Measurements from ENCODE around the gene TTC23L. TPM values are rescaled to one million over a fixed set of nuclear protein-coding genes. Genes with fewer than 3 reads are reported as not detected.

TTC23L gene, protein sequence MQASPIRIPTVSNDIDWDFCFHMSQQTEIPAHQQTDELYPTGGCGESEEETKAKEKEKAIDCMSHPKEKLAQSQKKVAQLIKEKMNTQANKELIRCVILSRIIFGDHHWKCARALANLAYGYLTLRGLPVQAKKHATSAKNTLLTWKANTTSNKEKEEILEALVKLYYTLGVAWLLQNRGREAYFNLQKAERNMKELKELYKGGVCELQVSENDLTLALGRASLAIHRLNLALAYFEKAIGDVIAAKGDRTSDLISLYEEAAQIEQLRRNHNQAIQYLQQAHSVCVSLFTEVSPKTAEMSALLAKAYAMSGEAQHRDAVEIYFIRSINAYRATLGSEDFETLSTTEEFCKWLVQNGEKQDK
- polyA plus RNA-seq (2011; rRNA removed) = 0.25 and 0.59 TPM in 2 replicates
- 0.08 and 0.26 TPM in 2 replicates for polyA plus RNA-seq (2012; cell fraction: cytosol; rRNA removed)
- 0.06 and 0.12 TPM in 2 replicates for polyA plus RNA-seq (2012; cell fraction: nucleus; rRNA removed)
- polyA plus RNA-seq (2017; fragmentation: RNase III; extraction: RNeasy Plus Mini Kit Qiagen cat#74134 plus additional on column Dnase treatment) = 0.17 TPM in 3 replicates
- polyA minus RNA-seq (2011; rRNA and poly(A)+ RNA removed) = 0.50 and 0.63 TPM in 2 replicates

DNA sequence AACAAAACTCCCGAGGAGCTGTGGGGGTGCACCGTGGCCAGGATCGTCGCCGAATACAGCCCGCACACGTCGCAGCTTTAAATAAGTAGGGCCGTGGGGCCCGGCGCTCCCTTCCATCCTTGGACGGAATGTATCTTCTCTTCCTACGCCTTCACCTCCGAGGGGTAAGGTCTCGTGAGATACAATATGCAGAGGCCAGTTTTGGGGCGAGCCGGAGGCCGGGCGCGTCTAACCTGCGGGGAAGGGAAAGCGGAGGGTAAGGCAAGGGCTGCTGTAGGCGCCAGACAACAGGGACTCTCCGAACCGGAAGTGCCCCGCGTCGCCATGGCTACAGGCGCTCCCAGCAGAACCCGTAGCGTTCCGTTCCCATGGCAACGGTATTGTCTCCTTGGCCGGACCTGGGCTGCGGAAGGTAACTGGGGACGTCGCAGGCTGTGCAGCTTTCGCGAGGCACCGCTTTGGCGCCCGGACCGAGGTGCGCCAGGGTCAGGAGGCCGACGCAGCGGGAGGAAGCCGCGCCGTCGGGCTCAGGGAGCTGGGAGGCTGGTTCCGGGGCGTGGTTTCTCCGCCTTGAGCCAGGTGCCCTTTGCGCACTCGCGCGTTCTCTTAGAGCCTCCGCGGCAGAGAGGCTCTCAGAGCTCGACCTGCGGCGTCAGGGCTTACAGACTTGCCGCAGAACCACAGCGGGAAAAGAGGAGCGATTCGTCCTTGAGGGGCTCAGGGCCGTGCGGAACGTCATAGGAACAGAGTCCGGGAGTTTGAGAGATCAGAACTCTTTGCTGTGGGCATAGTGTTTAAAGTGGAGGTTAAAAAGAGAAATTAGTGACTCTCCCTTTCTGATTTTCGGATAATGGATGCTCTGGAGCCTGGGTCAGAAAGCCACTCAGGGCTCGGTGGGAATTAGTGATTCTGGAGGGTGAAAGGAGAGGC is at the start of gene TTC23L:
TSS of gene TTC23L (plus strand) at position 380 of the 930 bp plus-strand sequence. CDS start 1,508 bp downstream, outside the sequence.
- Histone ChIP-seq H3K4me1 (no peaks in the 10 kb centered on the region), H3K27ac (peak within 1 kb of the TSS; percentile 79 to 90), H3K4me2 (peak within 1 kb of the TSS; percentile 84), H3K4me3 (peak within 1 kb of the TSS; percentile 62), H3K9me3 (no peaks in the 10 kb centered on the region)
- FAIRE-seq = peak; percentile 59
- ChIA-PET POLR2A (interaction anchor here (0.9 to 2.2 kb wide), 8 partner anchors 9 to 362 kb away, joined by 3 to 11 read pairs (median 6); partner anchors contain the start of genes BRIX1, DNAJC21 and RAD1), CTCF (interaction anchor here (0.6 to 3.0 kb wide), 5 partner anchors 60 to 364 kb away, joined by 4 to 12 read pairs (median 5); no protein-coding TSS in a partner anchor)
- peak; percentile 92 for DNase-seq (ENCODE audit: low read depth in 1 of 2, low spot score in 1 of 2)
- peak; percentile 96 for ATAC-seq
- WGBS (ENCODE audit: missing lambda C conversion rate) = 4% methylated on average over 36 of the region's 73 CpGs
- TF ChIP-seq HOXB5 (CRISPR knock-in tag; IDR thresholded peaks at IDR 0.05) = no peak
- TF ChIP-seq, protein P1, sequence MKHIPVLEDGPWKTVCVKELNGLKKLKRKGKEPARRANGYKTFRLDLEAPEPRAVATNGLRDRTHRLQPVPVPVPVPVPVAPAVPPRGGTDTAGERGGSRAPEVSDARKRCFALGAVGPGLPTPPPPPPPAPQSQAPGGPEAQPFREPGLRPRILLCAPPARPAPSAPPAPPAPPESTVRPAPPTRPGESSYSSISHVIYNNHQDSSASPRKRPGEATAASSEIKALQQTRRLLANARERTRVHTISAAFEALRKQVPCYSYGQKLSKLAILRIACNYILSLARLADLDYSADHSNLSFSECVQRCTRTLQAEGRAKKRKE (CRISPR knock-in tag; IDR thresholded peaks at IDR 0.05; ENCODE audit: low read depth) = no peak
- TF ChIP-seq CHD4 (IDR thresholded peaks at IDR 0.05; ENCODE audit: borderline replicate concordance) = no peak
- peak; percentile 84 for TF ChIP-seq POLR2A (IDR thresholded peaks at IDR 0.05; ENCODE audit: low read length)
- no peak for TF ChIP-seq FOSB (CRISPR knock-in tag; IDR thresholded peaks at IDR 0.05)
- TF ChIP-seq ZSCAN20 (CRISPR knock-in tag; IDR thresholded peaks at IDR 0.05) = no peak
- no peak for TF ChIP-seq RCOR1 (IDR thresholded peaks at IDR 0.05; ENCODE audit: low read depth, low read length)
- TF ChIP-seq, protein P2, sequence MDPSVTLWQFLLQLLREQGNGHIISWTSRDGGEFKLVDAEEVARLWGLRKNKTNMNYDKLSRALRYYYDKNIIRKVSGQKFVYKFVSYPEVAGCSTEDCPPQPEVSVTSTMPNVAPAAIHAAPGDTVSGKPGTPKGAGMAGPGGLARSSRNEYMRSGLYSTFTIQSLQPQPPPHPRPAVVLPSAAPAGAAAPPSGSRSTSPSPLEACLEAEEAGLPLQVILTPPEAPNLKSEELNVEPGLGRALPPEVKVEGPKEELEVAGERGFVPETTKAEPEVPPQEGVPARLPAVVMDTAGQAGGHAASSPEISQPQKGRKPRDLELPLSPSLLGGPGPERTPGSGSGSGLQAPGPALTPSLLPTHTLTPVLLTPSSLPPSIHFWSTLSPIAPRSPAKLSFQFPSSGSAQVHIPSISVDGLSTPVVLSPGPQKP (IDR thresholded peaks at IDR 0.05; ENCODE audit: low read depth, low read length) = peak; percentile 87
- TF ChIP-seq, protein P3, sequence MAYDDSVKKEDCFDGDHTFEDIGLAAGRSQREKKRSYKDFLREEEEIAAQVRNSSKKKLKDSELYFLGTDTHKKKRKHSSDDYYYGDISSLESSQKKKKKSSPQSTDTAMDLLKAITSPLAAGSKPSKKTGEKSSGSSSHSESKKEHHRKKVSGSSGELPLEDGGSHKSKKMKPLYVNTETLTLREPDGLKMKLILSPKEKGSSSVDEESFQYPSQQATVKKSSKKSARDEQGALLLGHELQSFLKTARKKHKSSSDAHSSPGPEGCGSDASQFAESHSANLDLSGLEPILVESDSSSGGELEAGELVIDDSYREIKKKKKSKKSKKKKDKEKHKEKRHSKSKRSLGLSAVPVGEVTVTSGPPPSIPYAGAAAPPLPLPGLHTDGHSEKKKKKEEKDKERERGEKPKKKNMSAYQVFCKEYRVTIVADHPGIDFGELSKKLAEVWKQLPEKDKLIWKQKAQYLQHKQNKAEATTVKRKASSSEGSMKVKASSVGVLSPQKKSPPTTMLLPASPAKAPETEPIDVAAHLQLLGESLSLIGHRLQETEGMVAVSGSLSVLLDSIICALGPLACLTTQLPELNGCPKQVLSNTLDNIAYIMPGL (CRISPR knock-in tag; IDR thresholded peaks at IDR 0.05; ENCODE audit: borderline replicate concordance) = no peak
- TF ChIP-seq ESRRA (IDR thresholded peaks at IDR 0.05; ENCODE audit: borderline replicate concordance, low read length) = no peak
- no peak for TF ChIP-seq NR3C1 (IDR thresholded peaks at IDR 0.05)
- no peak for TF ChIP-seq RARB (CRISPR knock-in tag; IDR thresholded peaks at IDR 0.05)
- TF ChIP-seq, protein P4, sequence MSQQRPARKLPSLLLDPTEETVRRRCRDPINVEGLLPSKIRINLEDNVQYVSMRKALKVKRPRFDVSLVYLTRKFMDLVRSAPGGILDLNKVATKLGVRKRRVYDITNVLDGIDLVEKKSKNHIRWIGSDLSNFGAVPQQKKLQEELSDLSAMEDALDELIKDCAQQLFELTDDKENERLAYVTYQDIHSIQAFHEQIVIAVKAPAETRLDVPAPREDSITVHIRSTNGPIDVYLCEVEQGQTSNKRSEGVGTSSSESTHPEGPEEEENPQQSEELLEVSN (IDR thresholded peaks at IDR 0.05; ENCODE audit: borderline replicate concordance, low read depth) = peak; percentile 72
- no peak for TF ChIP-seq EP300 (IDR thresholded peaks at IDR 0.05)
- TF ChIP-seq CBX8 (IDR thresholded peaks at IDR 0.05) = no peak
- TF ChIP-seq EHMT2 (IDR thresholded peaks at IDR 0.05; ENCODE audit: low read depth) = no peak
- no peak for TF ChIP-seq RNF2 (IDR thresholded peaks at IDR 0.05; ENCODE audit: borderline replicate concordance, low read depth)
- no peak for TF ChIP-seq HEYL (CRISPR knock-in tag; IDR thresholded peaks at IDR 0.05)
- TF ChIP-seq RFX5 (IDR thresholded peaks at IDR 0.05) = peak; percentile 69; the same call in 1 of the 2 replicates
- TF ChIP-seq HOXA7 (CRISPR knock-in tag; IDR thresholded peaks at IDR 0.05) = peak; percentile 18; the same call in 1 of the 2 replicates
- peak; percentile 78; the same call in 1 of the 2 replicates for TF ChIP-seq PHF8 (IDR thresholded peaks at IDR 0.05; ENCODE audit: borderline replicate concordance, low read depth)
- no peak for TF ChIP-seq KDM1A (IDR thresholded peaks at IDR 0.05; ENCODE audit: low read depth)
- TF ChIP-seq MYC (IDR thresholded peaks at IDR 0.05; ENCODE audit: borderline replicate concordance, low read length) = no peak
- TF ChIP-seq JUNB (IDR thresholded peaks at IDR 0.05) = no peak
- TF ChIP-seq RAD21 (conservative IDR thresholded peaks at IDR 0.05 in 1 of 2, IDR thresholded peaks at IDR 0.05 in 1 of 2) = no peak
- TF ChIP-seq POLR2AphosphoS2 (conservative IDR thresholded peaks at IDR 0.05; ENCODE audit: low read length) = no peak
- TF ChIP-seq, protein P5, sequence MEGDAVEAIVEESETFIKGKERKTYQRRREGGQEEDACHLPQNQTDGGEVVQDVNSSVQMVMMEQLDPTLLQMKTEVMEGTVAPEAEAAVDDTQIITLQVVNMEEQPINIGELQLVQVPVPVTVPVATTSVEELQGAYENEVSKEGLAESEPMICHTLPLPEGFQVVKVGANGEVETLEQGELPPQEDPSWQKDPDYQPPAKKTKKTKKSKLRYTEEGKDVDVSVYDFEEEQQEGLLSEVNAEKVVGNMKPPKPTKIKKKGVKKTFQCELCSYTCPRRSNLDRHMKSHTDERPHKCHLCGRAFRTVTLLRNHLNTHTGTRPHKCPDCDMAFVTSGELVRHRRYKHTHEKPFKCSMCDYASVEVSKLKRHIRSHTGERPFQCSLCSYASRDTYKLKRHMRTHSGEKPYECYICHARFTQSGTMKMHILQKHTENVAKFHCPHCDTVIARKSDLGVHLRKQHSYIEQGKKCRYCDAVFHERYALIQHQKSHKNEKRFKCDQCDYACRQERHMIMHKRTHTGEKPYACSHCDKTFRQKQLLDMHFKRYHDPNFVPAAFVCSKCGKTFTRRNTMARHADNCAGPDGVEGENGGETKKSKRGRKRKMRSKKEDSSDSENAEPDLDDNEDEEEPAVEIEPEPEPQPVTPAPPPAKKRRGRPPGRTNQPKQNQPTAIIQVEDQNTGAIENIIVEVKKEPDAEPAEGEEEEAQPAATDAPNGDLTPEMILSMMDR (IDR thresholded peaks at IDR 0.05) = no peak
- no peak for TF ChIP-seq HOXB13 (CRISPR knock-in tag; IDR thresholded peaks at IDR 0.05; ENCODE audit: low read depth)
- 0 out of 2 replicates have a peak, but pooled peaks have one; percentile 51 for TF ChIP-seq TFCP2L1 (CRISPR knock-in tag; IDR thresholded peaks at IDR 0.05)
- TF ChIP-seq HDAC2 (IDR thresholded peaks at IDR 0.05) = no peak
- no peak for TF ChIP-seq ZNF302 (CRISPR knock-in tag; IDR thresholded peaks at IDR 0.05)
